GM10266 (cell line): ENCODE measurements around the gene AP1G1.
"Not testable (repeated sequence)": the region's sequence is repeated elsewhere in the genome, so short reads cannot be mapped to it uniquely, and the experiment has no call there.

Experiments
- DNase-seq: peaks from one replicate; pipeline ENCODE4 v3.0.0; 2012; ENCODE audit errors: extremely low spot score
- CTCF ChIP-seq: IDR thresholded peaks from 2 replicates; pipeline ENCODE4 v1.5.1; 2012; ENCODE audit warnings: mild to moderate bottlenecking, low read depth; ENCODE audit not compliant: control insufficient read depth, insufficient read depth; ENCODE audit errors: missing control alignments

Gene AP1G1

GRCh38 chr16:71703333-71703732, 105.3 kb downstream of the AP1G1 start:
- TF ChIP-seq CTCF = no peak
- no peak for DNase-seq

- no peak for DNase-seq
- no peak for TF ChIP-seq CTCF
Observed at GRCh38 chr16:71700831-71701230, 107.8 kb downstream of the AP1G1 start.

- DNase-seq = no peak
- TF ChIP-seq CTCF = no peak
Observed at GRCh38 chr16:71698491-71698890, 110.1 kb downstream of the AP1G1 start.

GRCh38 chr16:71693164-71693563, 115.5 kb downstream of the AP1G1 start:
- no peak for TF ChIP-seq CTCF

GRCh38 chr16:71689901-71690300, 118.7 kb downstream of the AP1G1 start:
- DNase-seq = no peak
- no peak for TF ChIP-seq CTCF

More at GRCh38 chr16:71693164-71693563, 115.5 kb downstream of the AP1G1 start:
- DNase-seq = peak; percentile 11

GRCh38 chr16:71687861-71688260, 120.8 kb downstream of the AP1G1 start:
- no peak for TF ChIP-seq CTCF

GRCh38 chr16:71684280-71684679, 124.4 kb downstream of the AP1G1 start:
- DNase-seq = not testable (repeated sequence)

More at GRCh38 chr16:71687861-71688260, 120.8 kb downstream of the AP1G1 start:
- no peak for DNase-seq

- TF ChIP-seq CTCF = no peak
- no peak for DNase-seq
Observed at GRCh38 chr16:71681360-71681759, 127.3 kb downstream of the AP1G1 start.
